H1 (cell line): ENCODE measurements around the gene CNOT2. TPM values are rescaled to one million over a fixed set of nuclear protein-coding genes. Genes with fewer than 3 reads are reported as not detected.

Experiments used
- CTCF ChIA-PET: fragments of 300-600 bp; sonication (Branson Sonifier 250); formaldehyde crosslinking; loops from one replicate; lab custom pipeline; 2021; ENCODE audit not compliant: partially characterized antibody; lab: Charles Lee
- POLR2A ChIA-PET: fragments of 300-600 bp; sonication (Branson Sonifier 250); formaldehyde crosslinking; loops from one replicate; lab custom pipeline; 2021; ENCODE audit warnings: inconsistent platforms; ENCODE audit not compliant: partially characterized antibody; lab: Charles Lee
- DNase-seq, 2 experiments: peaks; one replicate each; pipeline versions ENCODE4 v3.0.0 to v3.0.0-alpha.2; 2010 to 2022; ENCODE audit warnings: low spot score in 2 of 2, low read depth in 1 of 2, mixed read lengths in 1 of 2
- FAIRE-seq: peaks from 2 replicates; lab custom pipeline; 2011; peaks lifted over from hg19 to GRCh38; lab: Jason Lieb, UNC
- H2AFZ ChIP-seq: 2 replicates; pipeline ENCODE4 v1.8.1; 2012; ENCODE audit warnings: low read length, inconsistent platforms
- H2AK5ac ChIP-seq: 2 replicates; pipeline ENCODE4 v1.6.1; 2013; ENCODE audit warnings: low read depth, low read length
- H2BK120ac ChIP-seq: replicated peaks from 2 replicates; pipeline ENCODE3; 2013; ENCODE audit warnings: low read depth, low read length, inconsistent platforms
- H2BK12ac ChIP-seq: 2 replicates; pipeline ENCODE4 v1.6.1; 2013; ENCODE audit warnings: low read depth, low read length
- H2BK15ac ChIP-seq: 2 replicates; pipeline ENCODE4 v1.6.1; 2013; ENCODE audit warnings: low read length
- H2BK20ac ChIP-seq: 2 replicates; pipeline ENCODE4 v1.6.1; 2013; ENCODE audit warnings: low read length
- H2BK5ac ChIP-seq: 2 replicates; pipeline ENCODE4 v1.6.1; 2013; ENCODE audit warnings: low read depth, low read length
- H3K14ac ChIP-seq: 2 replicates; pipeline ENCODE4 v1.6.1; 2013; ENCODE audit warnings: inconsistent platforms; ENCODE audit not compliant: insufficient read length
- H3K18ac ChIP-seq: 2 replicates; pipeline ENCODE4 v1.6.1; 2013; ENCODE audit warnings: low read length; ENCODE audit errors: extremely low read depth
- H3K23ac ChIP-seq: 2 replicates; pipeline ENCODE4 v1.6.1; 2013; ENCODE audit warnings: inconsistent platforms; ENCODE audit not compliant: insufficient read length
- H3K23me2 ChIP-seq: 2 replicates; pipeline ENCODE4 v1.6.1; 2013; ENCODE audit warnings: low read depth, low read length
- H3K27ac ChIP-seq: 2 replicates; pipeline ENCODE4 v1.6.1; 2011; ENCODE audit warnings: low read depth, low read length, inconsistent platforms
- H3K27me3 ChIP-seq, 4 experiments: replicated peaks in 1 of 4; 1 replicate in 1 of 4; 2 replicates in 3 of 4; pipeline versions ENCODE4 v1.6.1 to v1.8.1; 2011 to 2013; ENCODE audit warnings: low read length in 3 of 4, mild to moderate bottlenecking in 3 of 4, inconsistent platforms in 2 of 4, mixed read lengths in 2 of 4, moderate library complexity in 1 of 4; ENCODE audit not compliant: control insufficient read depth in 3 of 4, insufficient read depth in 3 of 4; ENCODE audit errors: extremely low read depth in 1 of 4
- H3K36me3 ChIP-seq, 4 experiments: 2 replicates each; pipeline versions ENCODE4 v1.6.1 to v1.8.1; 2011 to 2013; ENCODE audit warnings: mild to moderate bottlenecking in 4 of 4, low read length in 3 of 4, moderate library complexity in 2 of 4, control low read depth in 1 of 4, inconsistent platforms in 1 of 4; ENCODE audit not compliant: insufficient read depth in 4 of 4, control insufficient read depth in 2 of 4
- H3K4ac ChIP-seq: replicated peaks from 2 replicates; pipeline ENCODE3; 2013; ENCODE audit warnings: low read length, low read depth, mixed read lengths, inconsistent platforms; ENCODE audit not compliant: insufficient read length
- H3K4me1 ChIP-seq, 4 experiments: replicated peaks in 1 of 4; 1 replicate in 1 of 4; 2 replicates in 3 of 4; pipeline versions ENCODE4 v1.6.1 to v1.8.1; 2011 to 2013; ENCODE audit warnings: low read length in 3 of 4, inconsistent platforms in 2 of 4, mixed read lengths in 1 of 4; ENCODE audit not compliant: insufficient read depth in 4 of 4, control insufficient read depth in 3 of 4
- H3K4me2 ChIP-seq, 2 experiments: 2 replicates each; pipeline versions ENCODE4 v1.6.1 to v1.8.1; 2011 to 2013; ENCODE audit warnings: low read depth in 2 of 2, low read length in 2 of 2, control low read depth in 1 of 2, inconsistent platforms in 1 of 2, mild to moderate bottlenecking in 1 of 2; ENCODE audit not compliant: insufficient read depth in 1 of 2
- H3K4me3 ChIP-seq, 4 experiments: fragments of 200-600, 300-600 bp in 1 of 4; sonication (generic), shearing (Covaris generic), sonication (Bioruptor Twin) in 1 of 4; 2 replicates each; pipeline versions ENCODE4 v1.5.1 to v1.8.1; 2011 to 2016; ENCODE audit warnings: low read length in 4 of 4, low read depth in 3 of 4, control low read depth in 2 of 4, inconsistent platforms in 2 of 4, mild to moderate bottlenecking in 2 of 4, mixed read lengths in 1 of 4, moderate library complexity in 1 of 4; ENCODE audit not compliant: insufficient read depth in 2 of 4; ENCODE audit errors: extremely low read depth in 1 of 4
- H3K56ac ChIP-seq: replicated peaks from 2 replicates; pipeline ENCODE3; 2013; ENCODE audit warnings: low read depth, mild to moderate bottlenecking, mixed read lengths, low read length, inconsistent platforms; ENCODE audit not compliant: insufficient read length
- H3K79me1 ChIP-seq: 2 replicates; pipeline ENCODE4 v1.6.1; 2013; ENCODE audit warnings: low read depth, low read length, control low read depth
- H3K79me2 ChIP-seq, 2 experiments: 2 replicates each; pipeline versions ENCODE4 v1.6.1 to v1.8.1; 2012 to 2013; ENCODE audit warnings: low read length in 2 of 2, mild to moderate bottlenecking in 2 of 2, inconsistent platforms in 1 of 2; ENCODE audit not compliant: insufficient read depth in 2 of 2, control insufficient read depth in 1 of 2
- H3K9ac ChIP-seq, 4 experiments: replicated peaks in 1 of 4; 1 replicate in 1 of 4; 2 replicates in 3 of 4; pipeline versions ENCODE4 v1.6.1 to v1.8.1; 2011 to 2013; ENCODE audit warnings: low read depth in 3 of 4, low read length in 3 of 4, control low read depth in 2 of 4, mild to moderate bottlenecking in 2 of 4, moderate library complexity in 2 of 4, inconsistent platforms in 1 of 4; ENCODE audit errors: extremely low read depth in 1 of 4
- H3K9me3 ChIP-seq, 2 experiments: 2 replicates each; pipeline versions ENCODE4 v1.6.1 to v1.8.1; 2012 to 2013; ENCODE audit warnings: mild to moderate bottlenecking in 2 of 2, moderate library complexity in 2 of 2, control low read depth in 1 of 2, inconsistent platforms in 1 of 2, low read depth in 1 of 2, low read length in 1 of 2, mixed read lengths in 1 of 2; ENCODE audit not compliant: insufficient read depth in 2 of 2
- H4K20me1 ChIP-seq, 2 experiments: replicated peaks in 1 of 2; 2 replicates each; pipeline versions ENCODE3 to v1.8.1; 2011 to 2013; ENCODE audit warnings: inconsistent platforms in 2 of 2, low read length in 2 of 2, mild to moderate bottlenecking in 1 of 2; ENCODE audit not compliant: insufficient read depth in 2 of 2, control insufficient read depth in 1 of 2
- H4K5ac ChIP-seq: 2 replicates; pipeline ENCODE4 v1.6.1; 2013; ENCODE audit warnings: low read length, low read depth, mixed read lengths, inconsistent platforms; ENCODE audit not compliant: insufficient read length
- H4K8ac ChIP-seq: 2 replicates; pipeline ENCODE4 v1.8.0; 2013; ENCODE audit warnings: mild to moderate bottlenecking, moderate library complexity, low read length, inconsistent platforms; ENCODE audit not compliant: insufficient read depth; ENCODE audit errors: extremely low read depth
- H4K91ac ChIP-seq: replicated peaks from 2 replicates; pipeline ENCODE3; 2013; ENCODE audit warnings: low read length, mixed read lengths, inconsistent platforms; ENCODE audit not compliant: insufficient read length
- CBX5 ChIP-seq: fragments of 300-800, 300-1000 bp; sonication (generic); IDR thresholded peaks from 2 replicates; pipeline ENCODE4 v1.7.1; 2016; ENCODE audit warnings: antibody characterized with exemption, low read length, low read depth
- CREB1 ChIP-seq: IDR thresholded peaks from 2 replicates; pipeline ENCODE4 v1.6.1; 2012; ENCODE audit warnings: inconsistent platforms
- FOSL1 ChIP-seq: IDR thresholded peaks from 2 replicates; pipeline ENCODE4 v1.6.1; 2011; ENCODE audit warnings: mild to moderate bottlenecking, low read depth, low read length, moderate library complexity; ENCODE audit not compliant: insufficient read depth
- GABPA ChIP-seq: IDR thresholded peaks from 2 replicates; pipeline ENCODE4 v1.6.1; 2011; ENCODE audit warnings: mild to moderate bottlenecking, low read length, moderate library complexity, borderline replicate concordance; ENCODE audit not compliant: insufficient read depth
- HDAC2 ChIP-seq, 2 experiments: fragments of 300-600 bp in 1 of 2; sonication (generic) in 1 of 2; IDR thresholded peaks; 2 replicates each; pipeline ENCODE4 v1.6.1; 2011 to 2012; ENCODE audit warnings: low read depth in 2 of 2, low read length in 2 of 2, mild to moderate bottlenecking in 2 of 2, moderate library complexity in 2 of 2, borderline replicate concordance in 1 of 2, inconsistent platforms in 1 of 2
- KDM4A ChIP-seq: IDR thresholded peaks from one replicate; pipeline ENCODE4 v1.7.1; 2012; ENCODE audit warnings: low read depth, mild to moderate bottlenecking, moderate library complexity, low read length, inconsistent platforms; ENCODE audit not compliant: severe bottlenecking
- KDM5A ChIP-seq: fragments of 200-600 bp; IDR thresholded peaks from 2 replicates; pipeline ENCODE4 v1.7.1; 2012; ENCODE audit warnings: mild to moderate bottlenecking, low read length, inconsistent platforms, mixed read lengths
- POLR2A ChIP-seq, 2 experiments: IDR thresholded peaks; 1 replicate in 1 of 2; 2 replicates in 1 of 2; pipeline ENCODE4 v1.6.1; 2011; ENCODE audit warnings: low read depth in 2 of 2, low read length in 2 of 2, mild to moderate bottlenecking in 2 of 2; ENCODE audit errors: control extremely low read depth in 1 of 2
- RBBP5 ChIP-seq: IDR thresholded peaks from 2 replicates; pipeline ENCODE4 v1.7.1; 2012; ENCODE audit warnings: low read depth, mild to moderate bottlenecking, inconsistent platforms, low read length, moderate library complexity, borderline replicate concordance
- RFX5 ChIP-seq: IDR thresholded peaks from 2 replicates; pipeline ENCODE4 v1.6.1; 2011; ENCODE audit warnings: low read depth, low read length, improper control_type of control experiment, borderline replicate concordance
- SRF ChIP-seq: IDR thresholded peaks from 2 replicates; pipeline ENCODE4 v1.6.1; 2011; ENCODE audit warnings: mild to moderate bottlenecking, low read depth, low read length, moderate library complexity
- TCF12 ChIP-seq: IDR thresholded peaks from 2 replicates; pipeline ENCODE4 v1.6.1; 2011; ENCODE audit warnings: low read depth, mild to moderate bottlenecking, low read length
- WGBS, 2 experiments: shearing (Covaris generic) in 1 of 2; methylation state at CpG; one replicate each; pipeline versions ENCODE4 v1.1.6 to v1.1.7; 2013 to 2015; ENCODE audit warnings: low lambda C conversion rate in 2 of 2, mixed read lengths in 2 of 2, inconsistent platforms in 1 of 2, low coverage in 1 of 2, missing lambda C conversion rate in 1 of 2; ENCODE audit not compliant: insufficient replicate concordance in 2 of 2, insufficient coverage in 1 of 2, insufficient read length in 1 of 2; ENCODE audit errors: extremely low coverage in 1 of 2, missing lambda C conversion rate in 1 of 2; 5-methylcytosine and 5-hydroxymethylcytosine counted together
- polyA plus RNA-seq, 7 experiments: library from polyadenylated mRNA; depleted of rRNA in 3 of 7; stranded (reverse) in 5 of 7; unstranded in 2 of 7; fragments of >200 nt in 5 of 7; fragments of 200-250 nt in 2 of 7; gene quantifications; 1 replicate in 5 of 7; 2 replicates in 1 of 7; 4 replicates in 1 of 7; pipeline versions ENCODE4 v1.2.1 to v1.2.3, GENCODE V29; 2011 to 2013; ENCODE audit warnings: missing spikeins in 2 of 7, mixed read lengths in 2 of 7
- total RNA-seq: library from RNA; stranded (reverse); fragmentation: NEBNext Ultra II Directional; extraction: Animal tissue kit (Norgen Biotek cat#: 25700); gene quantifications from 2 replicates; pipeline ENCODE4 v1.2.1, GENCODE V29; 2021

Gene CNOT2
- total and polyA plus RNA-seq, 2 of the 8 experiments (the other 6 are each of a cell fraction or from before 2014, with no cell fraction given), result 61.2 to 64.8 TPM

GRCh38 chr12:70268972-70269371 is 25.7 kb downstream of the CNOT2 start:
- H3K4me2 ChIP-seq, result no peak overlapping the region
- no peak overlapping the region for H2AFZ ChIP-seq
- no peak for FAIRE-seq
- H3K36me3 ChIP-seq, result no peaks in the 10 kb centered on the region; a peak in 1 of 8 replicates
- no peaks in the 10 kb centered on the region for H3K23me2 ChIP-seq
- POLR2A ChIA-PET, result interaction anchor here (0.7 kb wide), 1 partner anchor 598 kb away, joined by 3 read pairs; no protein-coding TSS in a partner anchor
- no peak overlapping the region for H3K23ac ChIP-seq
- no peak overlapping the region for H2BK15ac ChIP-seq
- no peak for TF ChIP-seq KDM5A
- TF ChIP-seq FOSL1, result no peak
- TF ChIP-seq CBX5, result no peak
- TF ChIP-seq RBBP5, result no peak
- TF ChIP-seq GABPA, result no peak
- no peak for TF ChIP-seq POLR2A (IDR thresholded peaks at IDR 0.05; ENCODE audit: control extremely low read depth in 1 of 2, low read depth in 2 of 2, low read length in 2 of 2)
- no peak for TF ChIP-seq TCF12
- TF ChIP-seq KDM4A, result no peak
- TF ChIP-seq RFX5, result no peak
- TF ChIP-seq SRF, result no peak
- TF ChIP-seq HDAC2 (IDR thresholded peaks at IDR 0.05; ENCODE audit: borderline replicate concordance in 1 of 2, low read depth in 2 of 2, low read length in 2 of 2), result no peak
- TF ChIP-seq CREB1, result no peak
- H3K14ac ChIP-seq, result no peak overlapping the region
- no peak overlapping the region for H4K8ac ChIP-seq
- no peak overlapping the region for H3K18ac ChIP-seq
- no peaks in the 10 kb centered on the region for H3K9me3 ChIP-seq
- CTCF ChIA-PET, result no interaction called here
- peaks cover 0 to 3% of the 10 kb centered on the region in 2 experiments for H4K20me1 ChIP-seq
- H3K79me1 ChIP-seq, result peaks cover 3% of the 10 kb centered on the region
- H4K5ac ChIP-seq, result no peak overlapping the region
- H3K79me2 ChIP-seq, result peaks cover 0 to 100% of the 10 kb centered on the region in 2 experiments; a peak in 3 of 4 replicates
- H3K4me3 ChIP-seq, result no peak overlapping the region
- no peak overlapping the region for H2BK120ac ChIP-seq
- no peaks in the 10 kb centered on the region for H3K27me3 ChIP-seq
- no peak overlapping the region for H3K4ac ChIP-seq
- no peak for DNase-seq
- H2BK12ac ChIP-seq, result no peak overlapping the region
- no peak overlapping the region for H3K9ac ChIP-seq
- H2AK5ac ChIP-seq, result no peak overlapping the region
- peaks cover 0 to 9% (median 3%) of the 10 kb centered on the region in 4 experiments; a peak in 3 of 7 replicates for H3K4me1 ChIP-seq
- no peak overlapping the region for H4K91ac ChIP-seq
- WGBS, 2 experiments, result 76% methylated on average over 2 of the region's 2 CpGs; no CpG with 5 or more reads in 1 of the 2 experiments
- H3K27ac ChIP-seq, result no peak overlapping the region
- H3K56ac ChIP-seq, result no peak overlapping the region
- no peak overlapping the region for H2BK5ac ChIP-seq
- no peak overlapping the region for H2BK20ac ChIP-seq
